GM19351 (cell line): ENCODE data around the gene STARD8.
"Not testable (repeated sequence)": the region's sequence is repeated elsewhere in the genome, so short reads cannot be mapped to it uniquely, and the experiment has no call there.

ENCODE experiments used
- ATAC-seq: cut with Tn5 transposase; IDR thresholded peaks from one replicate; pipeline ENCODE4 v1.9.1; 2021; ENCODE audit warnings: mild to moderate bottlenecking, moderate library complexity; ENCODE audit not compliant: unreplicated experiment

STARD8 gene

GRCh38 chrX:68714856-68715255 lies 67.4 kb downstream of the STARD8 start:
- no peak for ATAC-seq

GRCh38 chrX:68717196-68717595 lies 69.7 kb downstream of the STARD8 start:
- ATAC-seq, result no peak

- no peak for ATAC-seq
Measured at GRCh38 chrX:68717663-68718442, 70.4 kb downstream of the STARD8 start.

- ATAC-seq, result no peak
Measured at GRCh38 chrX:68718443-68718820, 71.0 kb downstream of the STARD8 start.

- no peak for ATAC-seq
Measured at GRCh38 chrX:68719181-68719903, 71.9 kb downstream of the STARD8 start.

GRCh38 chrX:68719904-68720614 lies 72.6 kb downstream of the STARD8 start:
- ATAC-seq, result peak; percentile 60

GRCh38 chrX:68720851-68721250 lies 73.4 kb downstream of the STARD8 start:
- no peak for ATAC-seq

GRCh38 chrX:68721546-68721945 lies 74.1 kb downstream of the STARD8 start:
- ATAC-seq, result no peak

- ATAC-seq, result no peak
Measured at GRCh38 chrX:68721991-68722860, 74.8 kb downstream of the STARD8 start.

- no peak for ATAC-seq
Measured at GRCh38 chrX:68723491-68724155, 76.2 kb downstream of the STARD8 start.

- ATAC-seq, result no peak
Measured at GRCh38 chrX:68724531-68725020, 77.1 kb downstream of the STARD8 start.

GRCh38 chrX:68725756-68726365 lies 78.4 kb downstream of the STARD8 start:
- no peak for ATAC-seq

- ATAC-seq, result no peak
Measured at GRCh38 chrX:68726366-68726765, 78.9 kb downstream of the STARD8 start.

- no peak for ATAC-seq
Measured at GRCh38 chrX:68727696-68728095, 80.2 kb downstream of the STARD8 start.

- ATAC-seq, result no peak
Measured at GRCh38 chrX:68728186-68728585, 80.7 kb downstream of the STARD8 start.

- no peak for ATAC-seq
Measured at GRCh38 chrX:68731254-68731653, 83.8 kb downstream of the STARD8 start.

- peak; percentile 91 for ATAC-seq
Measured at GRCh38 chrX:68732906-68733493, 85.5 kb downstream of the STARD8 start.

GRCh38 chrX:68735266-68735665 lies 87.8 kb downstream of the STARD8 start:
- no peak for ATAC-seq

- ATAC-seq, result not testable (repeated sequence)
Measured at GRCh38 chrX:68741864-68742263, 94.4 kb downstream of the STARD8 start.
